Transverse colon (tissue), 4 donors: ENCODE results near the gene IL20.

Experiments used
- POLR2AphosphoS5 ChIP-seq, 3 donors: sonication (generic); formaldehyde crosslinking; IDR thresholded peaks; one replicate each; pipeline ENCODE4 v1.6.1; 2016; ENCODE audit warnings: antibody characterized with exemption in 3 of 3
- TF ChIP-seq, protein P1 (sequence below), 5 experiments: fragments of 200-600 bp in 3 of 5; fragments of 450-650 bp in 2 of 5; sonication (generic) in 3 of 5; IDR thresholded peaks; 1 replicate in 2 of 5; 2 replicates in 3 of 5; pipeline ENCODE4 v1.5.1; 2016 to 2017; ENCODE audit warnings: antibody characterized with exemption in 5 of 5, inconsistent platforms in 3 of 5, mild to moderate bottlenecking in 2 of 5, moderate library complexity in 1 of 5

DNA sequence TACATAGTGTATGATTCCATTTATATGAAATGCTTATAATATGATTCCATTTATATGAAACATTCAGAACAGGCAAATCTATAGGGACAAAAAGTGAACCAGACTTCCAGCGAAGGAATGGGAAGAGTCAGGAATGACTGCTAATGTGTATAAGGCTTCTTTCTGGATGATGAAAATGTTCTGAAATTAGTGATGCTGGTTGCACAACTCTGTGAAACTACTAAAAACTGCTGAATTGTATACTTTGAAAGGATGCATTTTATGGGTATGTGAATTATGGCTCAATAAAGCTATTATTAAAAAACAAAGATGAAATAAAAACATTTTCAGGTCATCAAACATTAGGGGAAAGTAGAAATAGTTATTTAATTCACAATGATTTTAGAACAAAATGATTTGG, 17.7 kb downstream of the IL20 start:
- TF ChIP-seq, protein P1, sequence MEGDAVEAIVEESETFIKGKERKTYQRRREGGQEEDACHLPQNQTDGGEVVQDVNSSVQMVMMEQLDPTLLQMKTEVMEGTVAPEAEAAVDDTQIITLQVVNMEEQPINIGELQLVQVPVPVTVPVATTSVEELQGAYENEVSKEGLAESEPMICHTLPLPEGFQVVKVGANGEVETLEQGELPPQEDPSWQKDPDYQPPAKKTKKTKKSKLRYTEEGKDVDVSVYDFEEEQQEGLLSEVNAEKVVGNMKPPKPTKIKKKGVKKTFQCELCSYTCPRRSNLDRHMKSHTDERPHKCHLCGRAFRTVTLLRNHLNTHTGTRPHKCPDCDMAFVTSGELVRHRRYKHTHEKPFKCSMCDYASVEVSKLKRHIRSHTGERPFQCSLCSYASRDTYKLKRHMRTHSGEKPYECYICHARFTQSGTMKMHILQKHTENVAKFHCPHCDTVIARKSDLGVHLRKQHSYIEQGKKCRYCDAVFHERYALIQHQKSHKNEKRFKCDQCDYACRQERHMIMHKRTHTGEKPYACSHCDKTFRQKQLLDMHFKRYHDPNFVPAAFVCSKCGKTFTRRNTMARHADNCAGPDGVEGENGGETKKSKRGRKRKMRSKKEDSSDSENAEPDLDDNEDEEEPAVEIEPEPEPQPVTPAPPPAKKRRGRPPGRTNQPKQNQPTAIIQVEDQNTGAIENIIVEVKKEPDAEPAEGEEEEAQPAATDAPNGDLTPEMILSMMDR (IDR thresholded peaks at IDR 0.05): no peak
- TF ChIP-seq POLR2AphosphoS5 (IDR thresholded peaks at IDR 0.05): no peak
